BLaER1 (cell line): ENCODE measurements around the gene NAA38.

ENCODE experiments used
- H3K27ac ChIP-seq: shearing (Covaris generic); formaldehyde crosslinking; 2 replicates; pipeline ENCODE4 v1.8.1; 2022
- H3K27me3 ChIP-seq: shearing (Covaris generic); formaldehyde crosslinking; 2 replicates; pipeline ENCODE4 v1.8.1; 2022
- H3K36me3 ChIP-seq: shearing (Covaris generic); formaldehyde crosslinking; 2 replicates; pipeline ENCODE4 v1.8.1; 2022
- H3K4me1 ChIP-seq: shearing (Covaris generic); formaldehyde crosslinking; 2 replicates; pipeline ENCODE4 v1.8.1; 2022
- H3K4me2 ChIP-seq: shearing (Covaris generic); formaldehyde crosslinking; 2 replicates; pipeline ENCODE4 v1.8.1; 2022
- H3K4me3 ChIP-seq: shearing (Covaris generic); formaldehyde crosslinking; 2 replicates; pipeline ENCODE4 v1.8.1; 2022
- H3K9ac ChIP-seq: shearing (Covaris generic); formaldehyde crosslinking; 2 replicates; pipeline ENCODE4 v1.8.1; 2022
- H3K9me3 ChIP-seq: shearing (Covaris generic); formaldehyde crosslinking; 2 replicates; pipeline ENCODE4 v1.8.1; 2022
- H4K20me1 ChIP-seq: shearing (Covaris generic); formaldehyde crosslinking; 2 replicates; pipeline ENCODE4 v1.8.1; 2022
- Cebpa-rat ChIP-seq: shearing (Covaris generic); IDR thresholded peaks from 2 replicates; pipeline ENCODE4 v1.8.1; 2022

The NAA38 gene

DNA sequence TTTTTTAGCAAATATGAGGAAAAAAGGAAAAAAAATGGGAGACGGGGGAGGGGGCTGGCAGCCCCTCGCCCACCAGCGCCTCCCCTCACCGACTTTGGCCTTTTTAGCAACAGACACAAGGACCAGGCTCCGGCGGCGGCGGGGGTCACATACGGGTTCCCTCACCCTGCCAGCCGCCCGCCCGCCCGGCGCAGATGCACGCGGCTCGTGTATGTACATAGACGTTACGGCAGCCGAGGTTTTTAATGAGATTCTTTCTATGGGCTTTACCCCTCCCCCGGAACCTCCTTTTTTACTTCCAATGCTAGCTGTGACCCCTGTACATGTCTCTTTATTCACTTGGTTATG is 3.7 kb downstream of the NAA38 start:
- Histone ChIP-seq H3K9me3 (no peaks in the 10 kb centered on the region), H3K4me1 (peaks cover 44% of the 10 kb centered on the region), H3K4me2 (no peak overlapping the region), H3K36me3 (peaks cover 68% of the 10 kb centered on the region), H4K20me1 (peaks cover 58% of the 10 kb centered on the region), H3K9ac (no peak overlapping the region), H3K27me3 (no peaks in the 10 kb centered on the region), H3K27ac (no peak overlapping the region), H3K4me3 (no peak overlapping the region)
- TF ChIP-seq Cebpa-rat: no peak

DNA sequence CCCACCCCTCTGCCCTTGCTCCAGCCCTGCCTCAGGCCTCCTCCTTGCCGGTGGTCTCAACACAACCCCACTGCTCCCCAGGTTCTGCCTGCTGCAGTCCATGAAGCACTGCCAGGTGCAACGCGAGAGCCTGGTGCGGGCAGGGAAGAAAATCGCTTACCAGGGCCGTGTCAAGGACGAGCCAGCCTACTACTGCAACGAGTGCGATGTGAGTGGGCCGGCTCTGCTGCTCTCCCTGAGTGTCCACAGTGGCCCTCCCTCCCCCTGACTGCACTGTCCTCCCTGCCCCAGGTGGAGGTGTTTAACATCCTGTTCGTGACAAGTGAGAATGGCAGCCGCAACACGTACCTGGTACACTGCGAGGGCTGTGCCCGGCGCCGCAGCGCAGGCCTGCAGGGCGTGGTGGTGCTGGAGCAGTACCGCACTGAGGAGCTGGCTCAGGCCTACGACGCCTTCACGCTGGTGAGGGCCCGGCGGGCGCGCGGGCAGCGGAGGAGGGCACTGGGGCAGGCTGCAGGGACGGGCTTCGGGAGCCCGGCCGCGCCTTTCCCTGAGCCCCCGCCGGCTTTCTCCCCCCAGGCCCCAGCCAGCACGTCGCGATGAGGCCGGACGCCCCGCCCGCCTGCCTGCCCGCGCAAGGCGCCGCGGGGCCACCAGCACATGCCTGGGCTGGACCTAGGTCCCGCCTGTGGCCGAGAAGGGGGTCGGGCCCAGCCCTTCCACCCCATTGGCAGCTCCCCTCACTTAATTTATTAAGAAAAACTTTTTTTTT is 4.3 kb downstream of the NAA38 start:
- H3K27ac ChIP-seq: no peak overlapping the region
- no peak overlapping the region for H3K4me2 ChIP-seq
- no peak overlapping the region for H3K4me3 ChIP-seq
- no peaks in the 10 kb centered on the region for H3K9me3 ChIP-seq
- no peak for TF ChIP-seq Cebpa-rat
- H3K27me3 ChIP-seq: no peaks in the 10 kb centered on the region
- no peak overlapping the region for H3K9ac ChIP-seq
- H4K20me1 ChIP-seq: peaks cover 60% of the 10 kb centered on the region
- peaks cover 72% of the 10 kb centered on the region for H3K36me3 ChIP-seq
- H3K4me1 ChIP-seq: peaks cover 38% of the 10 kb centered on the region

DNA sequence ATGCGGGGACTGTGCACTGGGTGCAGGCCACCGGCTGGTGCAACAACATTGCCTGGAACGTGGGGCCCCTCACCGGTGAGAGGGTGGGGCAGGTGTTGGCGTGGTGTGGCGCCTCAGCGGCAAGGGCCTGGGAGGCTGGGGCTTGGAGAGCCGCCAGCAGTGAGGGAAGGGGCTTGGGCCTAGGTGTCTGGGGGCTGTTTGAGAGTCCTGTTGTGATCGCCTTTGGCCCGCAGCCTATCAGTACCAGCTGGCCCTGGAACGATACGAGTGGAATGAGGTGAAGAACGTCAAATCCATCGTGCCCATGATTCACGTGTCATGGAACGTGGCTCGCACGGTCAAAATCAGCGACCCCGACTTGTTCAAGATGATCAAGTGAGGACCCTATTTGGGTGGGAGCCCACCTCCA is 5.1 kb downstream of the NAA38 start:
- H3K36me3 ChIP-seq: peaks cover 78% of the 10 kb centered on the region
- H3K27me3 ChIP-seq: no peaks in the 10 kb centered on the region
- H3K9ac ChIP-seq: no peak overlapping the region

DNA sequence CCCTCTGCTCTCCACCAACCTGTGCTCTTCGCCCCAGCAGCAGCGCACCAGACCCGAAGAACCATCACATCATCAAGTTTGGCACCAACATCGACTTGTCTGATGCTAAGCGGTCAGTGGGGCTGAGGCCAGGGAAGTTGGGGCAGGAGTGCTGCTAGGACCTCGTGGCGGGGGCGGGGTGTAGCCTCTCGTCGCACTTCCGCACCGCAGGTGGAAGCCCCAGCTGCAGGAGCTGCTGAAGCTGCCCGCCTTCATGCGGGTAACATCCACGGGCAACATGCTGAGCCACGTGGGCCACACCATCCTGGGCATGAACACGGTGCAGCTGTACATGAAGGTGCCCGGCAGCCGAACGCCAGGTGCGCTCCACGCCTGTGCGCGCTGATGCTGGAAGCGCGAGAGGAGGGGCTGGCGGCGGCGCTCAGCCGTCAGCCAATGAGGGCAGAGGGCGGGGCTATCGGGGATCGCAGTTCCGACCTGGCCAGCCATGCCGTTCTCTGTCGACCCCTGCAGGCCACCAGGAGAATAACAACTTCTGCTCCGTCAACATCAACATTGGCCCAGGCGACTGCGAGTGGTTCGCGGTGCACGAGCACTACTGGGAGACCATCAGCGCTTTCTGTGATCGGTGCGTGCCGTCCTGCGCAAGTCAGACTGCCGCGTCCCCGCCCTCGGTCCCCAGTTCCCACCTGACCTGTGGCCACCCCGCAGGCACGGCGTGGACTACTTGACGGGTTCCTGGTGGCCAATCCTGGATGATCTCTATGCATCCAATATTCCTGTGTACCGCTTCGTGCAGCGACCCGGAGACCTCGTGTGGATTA is 5.7 kb downstream of the NAA38 start:
- Histone ChIP-seq H3K4me3 (peak overlapping the region; percentile 60), H3K27me3 (no peaks in the 10 kb centered on the region), H3K9me3 (no peaks in the 10 kb centered on the region), H3K4me1 (peaks cover 37% of the 10 kb centered on the region), H4K20me1 (peaks cover 71% of the 10 kb centered on the region), H3K27ac (no peak overlapping the region), H3K4me2 (peak overlapping the region; percentile 87), H3K36me3 (peaks cover 84% of the 10 kb centered on the region), H3K9ac (0 out of 2 replicates have a peak overlapping the region, but pooled peaks have one; percentile 29)
- TF ChIP-seq Cebpa-rat: no peak

More for the DNA sequence above, 5.1 kb downstream of the NAA38 start:
- H3K4me2 ChIP-seq: peak overlapping the region; percentile 87
- H3K9me3 ChIP-seq: no peaks in the 10 kb centered on the region
- peaks cover 65% of the 10 kb centered on the region for H4K20me1 ChIP-seq
- H3K4me3 ChIP-seq: no peak overlapping the region
- no peak overlapping the region for H3K27ac ChIP-seq
- peaks cover 37% of the 10 kb centered on the region for H3K4me1 ChIP-seq
- no peak for TF ChIP-seq Cebpa-rat

DNA sequence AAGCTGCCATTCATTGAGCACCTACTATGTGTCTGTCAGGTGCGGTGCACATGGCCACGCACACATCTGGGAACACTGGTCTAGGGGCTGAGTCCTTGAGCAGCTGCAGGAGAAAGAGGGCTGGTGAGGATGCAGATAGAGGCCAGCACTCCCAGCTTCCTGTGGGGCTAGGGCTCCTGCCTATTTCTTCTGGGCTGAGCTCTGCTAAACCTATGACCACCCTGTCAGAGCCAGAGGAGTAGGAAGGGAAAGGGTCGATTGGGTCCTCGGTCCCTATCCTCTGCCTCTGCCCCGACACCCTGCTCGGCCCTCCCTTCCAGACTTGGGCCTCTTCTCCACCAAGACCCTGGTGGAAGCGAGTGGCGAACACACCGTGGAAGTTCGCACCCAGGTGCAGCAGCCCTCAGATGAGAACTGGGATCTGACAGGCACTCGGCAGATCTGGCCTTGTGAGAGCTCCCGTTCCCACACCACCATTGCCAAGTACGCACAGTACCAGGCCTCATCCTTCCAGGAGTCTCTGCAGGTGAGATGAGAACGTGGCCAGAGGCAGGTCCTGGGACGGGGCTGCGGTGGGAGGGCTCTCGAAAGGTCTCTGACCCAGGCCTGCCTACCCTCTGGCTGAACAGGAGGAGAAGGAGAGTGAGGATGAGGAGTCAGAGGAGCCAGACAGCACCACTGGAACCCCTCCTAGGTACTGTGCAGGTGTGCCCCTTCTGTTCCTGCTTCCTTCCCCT is 6.5 kb downstream of the NAA38 start:
- Histone ChIP-seq H3K9me3 (no peaks in the 10 kb centered on the region), H3K4me1 (peaks cover 31% of the 10 kb centered on the region), H3K27ac (no peak overlapping the region), H4K20me1 (peaks cover 79% of the 10 kb centered on the region), H3K4me3 (peak overlapping the region; percentile 60), H3K4me2 (peak overlapping the region; percentile 87), H3K27me3 (no peaks in the 10 kb centered on the region), H3K36me3 (peaks cover 92% of the 10 kb centered on the region), H3K9ac (0 out of 2 replicates have a peak overlapping the region, but pooled peaks have one; percentile 29)
- TF ChIP-seq Cebpa-rat: no peak

DNA sequence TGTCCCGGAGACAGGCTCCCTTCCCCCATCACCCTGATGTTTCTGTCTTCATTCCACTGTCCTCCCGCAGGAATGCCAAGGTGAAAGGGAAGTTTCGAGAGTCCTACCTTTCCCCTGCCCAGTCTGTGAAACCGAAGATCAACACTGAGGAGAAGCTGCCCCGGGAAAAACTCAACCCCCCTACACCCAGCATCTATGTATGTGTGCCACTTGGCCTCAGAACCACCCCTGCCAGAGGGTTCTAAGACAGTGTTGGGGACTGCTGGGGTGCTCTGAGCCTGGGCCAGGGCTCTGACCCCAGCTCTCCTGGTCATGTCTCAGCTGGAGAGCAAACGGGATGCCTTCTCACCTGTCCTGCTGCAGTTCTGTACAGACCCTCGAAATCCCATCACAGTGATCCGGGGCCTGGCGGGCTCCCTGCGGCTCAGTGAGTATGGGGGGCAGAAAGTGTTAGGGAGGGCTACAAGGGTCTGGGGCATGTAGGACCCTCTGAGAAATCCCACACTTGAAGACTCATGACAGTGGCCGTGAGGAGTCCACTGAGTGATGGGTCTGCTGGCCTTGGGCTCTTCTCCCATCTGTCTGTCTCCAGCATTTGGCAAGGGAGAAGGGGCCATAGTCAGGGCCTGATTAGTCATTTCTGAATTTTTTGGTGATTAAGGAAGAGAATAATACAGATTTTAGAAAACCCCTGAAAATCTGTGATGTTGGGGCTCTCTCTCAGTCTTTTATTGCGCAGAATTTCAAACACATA is 7.4 kb downstream of the NAA38 start:
- H4K20me1 ChIP-seq: peaks cover 81% of the 10 kb centered on the region
- no peak overlapping the region for H3K4me3 ChIP-seq
- no peaks in the 10 kb centered on the region for H3K27me3 ChIP-seq
- H3K9me3 ChIP-seq: no peaks in the 10 kb centered on the region
- H3K4me1 ChIP-seq: peaks cover 29% of the 10 kb centered on the region
- peaks cover 95% of the 10 kb centered on the region for H3K36me3 ChIP-seq
- no peak overlapping the region for H3K4me2 ChIP-seq
- no peak overlapping the region for H3K9ac ChIP-seq
- no peak for TF ChIP-seq Cebpa-rat
- no peak overlapping the region for H3K27ac ChIP-seq

DNA sequence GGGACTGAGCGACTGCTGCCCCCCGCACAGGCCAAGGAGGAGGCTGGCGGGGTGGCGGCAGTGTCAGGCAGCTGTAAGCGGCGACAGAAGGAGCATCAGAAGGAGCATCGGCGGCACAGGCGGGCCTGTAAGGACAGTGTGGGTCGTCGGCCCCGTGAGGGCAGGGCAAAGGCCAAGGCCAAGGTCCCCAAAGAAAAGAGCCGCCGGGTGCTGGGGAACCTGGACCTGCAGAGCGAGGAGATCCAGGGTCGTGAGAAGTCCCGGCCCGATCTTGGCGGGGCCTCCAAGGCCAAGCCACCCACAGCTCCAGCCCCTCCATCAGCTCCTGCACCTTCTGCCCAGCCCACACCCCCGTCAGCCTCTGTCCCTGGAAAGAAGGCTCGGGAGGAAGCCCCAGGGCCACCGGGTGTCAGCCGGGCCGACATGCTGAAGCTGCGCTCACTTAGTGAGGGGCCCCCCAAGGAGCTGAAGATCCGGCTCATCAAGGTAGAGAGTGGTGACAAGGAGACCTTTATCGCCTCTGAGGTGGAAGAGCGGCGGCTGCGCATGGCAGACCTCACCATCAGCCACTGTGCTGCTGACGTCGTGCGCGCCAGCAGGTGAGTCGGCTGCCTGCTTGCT is 8.1 kb downstream of the NAA38 start:
- Histone ChIP-seq H3K4me3 (no peak overlapping the region), H3K27ac (no peak overlapping the region), H3K4me1 (peaks cover 30% of the 10 kb centered on the region), H3K36me3 (peaks cover 90% of the 10 kb centered on the region), H3K4me2 (no peak overlapping the region), H3K9me3 (no peaks in the 10 kb centered on the region), H3K27me3 (no peaks in the 10 kb centered on the region), H3K9ac (0 out of 2 replicates have a peak overlapping the region, but pooled peaks have one; percentile 24), H4K20me1 (peaks cover 88% of the 10 kb centered on the region)
- TF ChIP-seq Cebpa-rat: no peak

DNA sequence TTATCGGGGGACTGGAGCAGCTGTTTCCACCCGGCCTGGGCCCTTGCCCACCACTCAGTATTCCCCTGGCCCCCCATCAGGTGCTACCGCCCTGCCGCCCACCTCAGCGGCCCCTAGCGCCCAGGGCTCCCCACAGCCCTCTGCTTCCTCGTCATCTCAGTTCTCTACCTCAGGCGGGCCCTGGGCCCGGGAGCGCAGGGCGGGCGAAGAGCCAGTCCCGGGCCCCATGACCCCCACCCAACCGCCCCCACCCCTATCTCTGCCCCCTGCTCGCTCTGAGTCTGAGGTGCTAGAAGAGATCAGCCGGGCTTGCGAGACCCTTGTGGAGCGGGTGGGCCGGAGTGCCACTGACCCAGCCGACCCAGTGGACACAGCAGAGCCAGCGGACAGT is 8.6 kb downstream of the NAA38 start:
- Histone ChIP-seq H4K20me1 (peaks cover 92% of the 10 kb centered on the region), H3K27ac (no peak overlapping the region), H3K4me3 (no peak overlapping the region), H3K9me3 (no peaks in the 10 kb centered on the region), H3K36me3 (peaks cover 84% of the 10 kb centered on the region), H3K9ac (no peak overlapping the region), H3K4me1 (peaks cover 30% of the 10 kb centered on the region), H3K27me3 (no peaks in the 10 kb centered on the region), H3K4me2 (no peak overlapping the region)
- TF ChIP-seq Cebpa-rat: no peak

DNA sequence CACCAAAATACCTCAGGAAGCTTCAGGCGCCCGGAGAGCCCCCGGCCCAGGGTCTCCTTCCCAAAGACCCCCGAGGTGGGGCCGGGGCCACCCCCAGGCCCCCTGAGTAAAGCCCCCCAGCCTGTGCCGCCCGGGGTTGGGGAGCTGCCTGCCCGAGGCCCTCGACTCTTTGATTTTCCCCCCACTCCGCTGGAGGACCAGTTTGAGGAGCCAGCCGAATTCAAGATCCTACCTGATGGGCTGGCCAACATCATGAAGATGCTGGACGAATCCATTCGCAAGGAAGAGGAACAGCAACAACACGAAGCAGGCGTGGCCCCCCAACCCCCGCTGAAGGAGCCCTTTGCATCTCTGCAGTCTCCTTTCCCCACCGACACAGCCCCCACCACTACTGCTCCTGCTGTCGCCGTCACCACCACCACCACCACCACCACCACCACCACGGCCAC is 9.2 kb downstream of the NAA38 start:
- Histone ChIP-seq H3K9me3 (no peaks in the 10 kb centered on the region), H3K27me3 (no peaks in the 10 kb centered on the region), H3K4me2 (no peak overlapping the region), H3K9ac (no peak overlapping the region), H3K36me3 (peaks cover 79% of the 10 kb centered on the region), H4K20me1 (peaks cover 92% of the 10 kb centered on the region), H3K4me3 (no peak overlapping the region), H3K27ac (no peak overlapping the region), H3K4me1 (peaks cover 30% of the 10 kb centered on the region)
- TF ChIP-seq Cebpa-rat: no peak
